ENCODE data around the gene WFDC8.

WFDC8 gene

GRCh38 chr20:45548410-45548809 is 30.7 kb downstream of the WFDC8 start:
- no peak for DNase-seq (ENCODE audit: low spot score)

- no peak for DNase-seq (ENCODE audit: low spot score)
Observed at GRCh38 chr20:45547206-45547770, 31.8 kb downstream of the WFDC8 start, which contains the start of gene EPPIN. Gene EPPIN, minus strand, starts transcription at chr20:45547401. Its CDS starts 44 bp downstream, at chr20:45547357.

GRCh38 chr20:45545754-45546453 is 33.2 kb downstream of the WFDC8 start:
- no peak for DNase-seq (ENCODE audit: low spot score)

GRCh38 chr20:45545351-45545750 is 33.7 kb downstream of the WFDC8 start:
- no peak for DNase-seq (ENCODE audit: low spot score)

GRCh38 chr20:45539382-45539781 is 39.7 kb downstream of the WFDC8 start, which contains the start of gene WFDC6:
Gene WFDC6, minus strand, starts transcription at chr20:45539482. Its CDS starts 75 bp downstream, at chr20:45539407.
- DNase-seq (ENCODE audit: low spot score) = no peak

- DNase-seq (ENCODE audit: low spot score) = no peak
Observed at GRCh38 chr20:45538209-45538799, 40.8 kb downstream of the WFDC8 start.

- no peak for DNase-seq (ENCODE audit: low spot score)
Observed at GRCh38 chr20:45527294-45527693, 51.8 kb downstream of the WFDC8 start.

- no peak for DNase-seq (ENCODE audit: low spot score)
Observed at GRCh38 chr20:45523821-45524220, 55.3 kb downstream of the WFDC8 start.

GRCh38 chr20:45518282-45518681 is 60.8 kb downstream of the WFDC8 start:
- no peak for DNase-seq (ENCODE audit: low spot score)

- no peak for DNase-seq (ENCODE audit: low spot score)
Observed at GRCh38 chr20:45515147-45515913, 63.8 kb downstream of the WFDC8 start, which contains the start of gene SPINT3. Gene SPINT3, minus strand, starts transcription at chr20:45515622. Its CDS starts 14 bp downstream, at chr20:45515608.

- DNase-seq (ENCODE audit: low spot score) = no peak
Observed at GRCh38 chr20:45510242-45510862, 68.7 kb downstream of the WFDC8 start.

- no peak for DNase-seq (ENCODE audit: low spot score)
Observed at GRCh38 chr20:45509091-45509490, 70.0 kb downstream of the WFDC8 start.

- no peak for DNase-seq (ENCODE audit: low spot score)
Observed at GRCh38 chr20:45508068-45508886, 70.8 kb downstream of the WFDC8 start.

- no peak for DNase-seq (ENCODE audit: low spot score)
Observed at GRCh38 chr20:45507011-45507820, 71.9 kb downstream of the WFDC8 start.

GRCh38 chr20:45506398-45506797 is 72.7 kb downstream of the WFDC8 start:
- no peak for DNase-seq (ENCODE audit: low spot score)

- no peak for DNase-seq (ENCODE audit: low spot score)
Observed at GRCh38 chr20:45503403-45503802, 75.7 kb downstream of the WFDC8 start.

- no peak for DNase-seq (ENCODE audit: low spot score)
Observed at GRCh38 chr20:45502561-45502960, 76.5 kb downstream of the WFDC8 start.

Measured in HuH-7.5 (cell line).